ENCODE results near the gene BECN2.
"Not testable (repeated sequence)": the region's sequence is repeated elsewhere in the genome, so short reads cannot be mapped to it uniquely, and the experiment has no call there.

Gene BECN2

GRCh38 chr1:241979926-241980325 is 22.4 kb downstream of the BECN2 start:
- no peak for DNase-seq

- DNase-seq = peak; percentile 74
These were observed 28.2 kb downstream of the BECN2 start for GRCh38 chr1:241985787-241986186.

- DNase-seq = not testable (repeated sequence)
These were observed 30.9 kb downstream of the BECN2 start for GRCh38 chr1:241988389-241988930.

GRCh38 chr1:241990040-241990439 is 32.5 kb downstream of the BECN2 start:
- no peak for DNase-seq

- no peak for DNase-seq
These were observed 35.2 kb downstream of the BECN2 start for GRCh38 chr1:241992734-241993133.

GRCh38 chr1:241994171-241994570 is 36.6 kb downstream of the BECN2 start:
- DNase-seq = no peak

- DNase-seq = no peak
These were observed 39.9 kb downstream of the BECN2 start for GRCh38 chr1:241997401-241997998.

GRCh38 chr1:241998412-241998921 is 40.9 kb downstream of the BECN2 start:
- DNase-seq = peak; percentile 79

- no peak for DNase-seq
These were observed 41.5 kb downstream of the BECN2 start, which contains the start of gene MAP1LC3C for GRCh38 chr1:241999026-241999425. Gene MAP1LC3C, minus strand, starts transcription at chr1:241999098. Its CDS starts 90 bp downstream, at chr1:241999008.

- DNase-seq = no peak
These were observed 42.9 kb downstream of the BECN2 start for GRCh38 chr1:242000434-242000833.

- DNase-seq = no peak
These were observed 44.5 kb downstream of the BECN2 start for GRCh38 chr1:242002072-242002471.

- no peak for DNase-seq
These were observed 44.9 kb downstream of the BECN2 start for GRCh38 chr1:242002510-242002909.

GRCh38 chr1:242004751-242005495 is 47.4 kb downstream of the BECN2 start:
- no peak for DNase-seq

- no peak for DNase-seq
These were observed 48.4 kb downstream of the BECN2 start for GRCh38 chr1:242005866-242006535.

GRCh38 chr1:242006976-242007375 is 49.4 kb downstream of the BECN2 start:
- DNase-seq = no peak

Data from OCI-M1 (cell line).